Caco-2 (cell line): ENCODE measurements around the gene SUV39H2. TPM values are rescaled to one million over a fixed set of nuclear protein-coding genes. Genes with fewer than 3 reads are reported as not detected.
"Not testable (repeated sequence)": the region's sequence is repeated elsewhere in the genome, so short reads cannot be mapped to it uniquely, and the experiment has no call there.

ENCODE experiments used
- BruUV-seq: library from RNA; stranded (reverse); fragments of 400-500 nt; replicated peaks from 2 replicates; lab custom pipeline; 2021; lab: Mats Ljungman, UMichigan
- CTCF ChIA-PET: fragments of 300-600 bp; sonication (Branson Sonifier 250); formaldehyde crosslinking; loops from one replicate; lab custom pipeline; 2022; ENCODE audit warnings: antibody characterized with exemption; lab: Charles Lee
- POLR2A ChIA-PET: fragments of 300-600 bp; sonication (Branson Sonifier 250); formaldehyde crosslinking; loops from one replicate; lab custom pipeline; 2022; ENCODE audit warnings: antibody characterized with exemption; lab: Charles Lee
- DNase-seq, 2 experiments: peaks; one replicate each; pipeline versions ENCODE4 v3.0.0 to v3.0.0-alpha.2; 2020 to 2022
- H3K27me3 ChIP-seq: replicated peaks from 2 replicates; pipeline ENCODE4 v1.6.0; 2011; ENCODE audit warnings: low read length; ENCODE audit not compliant: control insufficient read depth, insufficient read depth
- H3K36me3 ChIP-seq: 2 replicates; pipeline ENCODE4 v1.5.1; 2011; ENCODE audit warnings: low read length; ENCODE audit not compliant: control insufficient read depth, insufficient read depth
- H3K4me1 ChIP-seq: fragments of 250-450 bp; sonication (Bioruptor Pico); 2 replicates; pipeline ENCODE4 v1.5.1; 2020; ENCODE audit warnings: mild to moderate bottlenecking
- H3K4me3 ChIP-seq: 2 replicates; pipeline ENCODE4 v1.5.1; 2011; ENCODE audit warnings: low read depth, mild to moderate bottlenecking, control low read depth, low read length
- H3K9me3 ChIP-seq: fragments of 250-450 bp; sonication (Bioruptor Pico); 2 replicates; pipeline ENCODE4 v1.5.1; 2020; ENCODE audit warnings: mild to moderate bottlenecking, moderate library complexity
- H3K27ac Mint-ChIP-seq: one replicate; pipeline ENCODE4 v1.8.0; 2022; ENCODE audit warnings: mixed read lengths; ENCODE audit not compliant: unreplicated experiment
- H3K27me3 Mint-ChIP-seq: one replicate; pipeline ENCODE4 v1.8.0; 2022; ENCODE audit warnings: mixed read lengths; ENCODE audit not compliant: insufficient read depth, unreplicated experiment
- H3K36me3 Mint-ChIP-seq: one replicate; pipeline ENCODE4 v1.8.0; 2022; ENCODE audit warnings: mild to moderate bottlenecking, mixed read lengths; ENCODE audit not compliant: insufficient read depth, unreplicated experiment
- H3K4me1 Mint-ChIP-seq: one replicate; pipeline ENCODE4 v1.8.0; 2022; ENCODE audit warnings: low read depth, mixed read lengths; ENCODE audit not compliant: unreplicated experiment
- H3K4me3 Mint-ChIP-seq: one replicate; pipeline ENCODE4 v1.8.0; 2022; ENCODE audit warnings: mild to moderate bottlenecking, moderate library complexity, mixed read lengths; ENCODE audit not compliant: unreplicated experiment
- H3K9me3 Mint-ChIP-seq: one replicate; pipeline ENCODE4 v1.8.0; 2022; ENCODE audit warnings: mixed read lengths; ENCODE audit not compliant: unreplicated experiment
- CTCF ChIP-seq, 2 experiments: fragments of 200-600 bp in 1 of 2; IDR thresholded peaks; 1 replicate in 1 of 2; 2 replicates in 1 of 2; pipeline versions ENCODE4 v1.5.1 to v1.8.0; 2011 to 2022; ENCODE audit warnings: antibody characterized with exemption in 1 of 2, control low read depth in 1 of 2, inconsistent platforms in 1 of 2, low read depth in 1 of 2, low read length in 1 of 2, mild to moderate bottlenecking in 1 of 2, moderate library complexity in 1 of 2; ENCODE audit not compliant: insufficient read depth in 1 of 2, severe bottlenecking in 1 of 2, unreplicated experiment in 1 of 2
- intact Hi-C: fragments of 100-400 bp; cut with micrococcal nuclease; formaldehyde crosslinking; loops from one replicate; pipeline ENCODE4 v1.10.0; 2022; ENCODE audit not compliant: unreplicated experiment
- total RNA-seq: library from RNA; stranded (reverse); gene quantifications from 2 replicates; pipeline ENCODE4 v1.2.3, GENCODE V29; 2022

The SUV39H2 gene
- total RNA-seq, 1 experiment from 2014 or later = 60.4 TPM

- Mint-ChIP-seq H3K9me3 (no peaks in the 10 kb centered on the region), H3K27me3 (no peaks in the 10 kb centered on the region), H3K27ac (peak overlapping the region; percentile 71), H3K4me3 (no peak overlapping the region), H3K36me3 (peaks cover 93% of the 10 kb centered on the region), H3K4me1 (peaks cover 14% of the 10 kb centered on the region)
- H3K4me1 ChIP-seq = peaks cover 8% of the 10 kb centered on the region; the same call in 1 of the 2 replicates
- no peaks in the 10 kb centered on the region for H3K27me3 ChIP-seq
- ChIA-PET CTCF (interaction anchor here (0.5 kb wide), 1 partner anchor 55 kb away, joined by 3 read pairs; no protein-coding TSS in a partner anchor), POLR2A (no interaction called here)
- DNase-seq = no peak
- intact Hi-C loops = loop anchor here (1.0 kb wide), 1 partner anchor 179 kb away; no protein-coding TSS in a partner anchor
- peaks cover 4% of the 10 kb centered on the region for H3K36me3 ChIP-seq
- no TSS peak for BruUV-seq
- H3K9me3 ChIP-seq = no peaks in the 10 kb centered on the region
- no peak overlapping the region for H3K4me3 ChIP-seq
- no peak for TF ChIP-seq CTCF (IDR thresholded peaks at IDR 0.05; ENCODE audit: insufficient read depth in 1 of 2, low read depth in 1 of 2, low read length in 1 of 2, severe bottlenecking in 1 of 2, unreplicated experiment in 1 of 2)
Measured at GRCh38 chr10:14926722-14927416, 48.2 kb downstream of the SUV39H2 start.

- Histone ChIP-seq H3K9me3 (no peaks in the 10 kb centered on the region), H3K36me3 (peaks cover 2% of the 10 kb centered on the region), H3K27me3 (no peaks in the 10 kb centered on the region), H3K4me3 (no peak overlapping the region), H3K4me1 (peaks cover 8% of the 10 kb centered on the region; the same call in 1 of the 2 replicates)
- Mint-ChIP-seq H3K9me3 (no peaks in the 10 kb centered on the region), H3K36me3 (peaks cover 90% of the 10 kb centered on the region), H3K27me3 (no peaks in the 10 kb centered on the region), H3K27ac (no peak overlapping the region), H3K4me1 (peaks cover 14% of the 10 kb centered on the region), H3K4me3 (no peak overlapping the region)
- no peak for DNase-seq
- CTCF ChIA-PET = no interaction called here
- POLR2A ChIA-PET = no interaction called here
- intact Hi-C loops = no loop called here
- no TSS peak for BruUV-seq
- no peak for TF ChIP-seq CTCF (IDR thresholded peaks at IDR 0.05; ENCODE audit: insufficient read depth in 1 of 2, low read depth in 1 of 2, low read length in 1 of 2, severe bottlenecking in 1 of 2, unreplicated experiment in 1 of 2)
Measured at GRCh38 chr10:14930610-14931009, 51.9 kb downstream of the SUV39H2 start.

DNA sequence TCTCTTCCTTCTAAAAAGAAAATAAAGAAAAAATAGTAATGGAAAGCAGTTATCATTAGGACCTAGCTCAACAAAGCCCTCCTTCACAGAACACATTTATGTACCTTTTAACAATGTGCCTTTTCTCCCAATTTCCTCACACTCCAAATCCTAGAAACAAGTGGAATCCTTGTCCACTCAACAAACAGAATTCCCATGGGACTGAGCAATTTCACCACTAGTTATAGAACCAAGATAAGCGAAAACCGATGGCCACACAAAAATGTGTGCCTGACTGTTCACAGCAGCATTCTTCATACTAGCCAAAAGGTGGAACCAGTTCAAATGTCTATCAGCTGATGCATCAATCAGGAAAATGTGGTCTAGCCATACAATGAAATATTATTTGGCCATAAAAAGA, 57.9 kb downstream of the SUV39H2 start:
- POLR2A ChIA-PET = interaction anchor here (0.6 kb wide), 1 partner anchor 59 kb away, joined by 3 read pairs; no protein-coding TSS in a partner anchor
- Histone ChIP-seq H3K36me3 (peaks cover 2% of the 10 kb centered on the region), H3K9me3 (no peaks in the 10 kb centered on the region), H3K4me1 (no peaks in the 10 kb centered on the region), H3K27me3 (no peaks in the 10 kb centered on the region), H3K4me3 (no peak overlapping the region)
- no peak for DNase-seq
- BruUV-seq = no TSS peak
- H3K9me3 Mint-ChIP-seq = no peaks in the 10 kb centered on the region
- no peak overlapping the region for H3K27ac Mint-ChIP-seq
- CTCF ChIA-PET = no interaction called here
- no peaks in the 10 kb centered on the region for H3K27me3 Mint-ChIP-seq
- no peak overlapping the region for H3K4me3 Mint-ChIP-seq
- H3K36me3 Mint-ChIP-seq = peaks cover 67% of the 10 kb centered on the region
- intact Hi-C loops = no loop called here
- H3K4me1 Mint-ChIP-seq = no peaks in the 10 kb centered on the region
- TF ChIP-seq CTCF (IDR thresholded peaks at IDR 0.05; ENCODE audit: insufficient read depth in 1 of 2, low read depth in 1 of 2, low read length in 1 of 2, severe bottlenecking in 1 of 2, unreplicated experiment in 1 of 2) = no peak

DNA sequence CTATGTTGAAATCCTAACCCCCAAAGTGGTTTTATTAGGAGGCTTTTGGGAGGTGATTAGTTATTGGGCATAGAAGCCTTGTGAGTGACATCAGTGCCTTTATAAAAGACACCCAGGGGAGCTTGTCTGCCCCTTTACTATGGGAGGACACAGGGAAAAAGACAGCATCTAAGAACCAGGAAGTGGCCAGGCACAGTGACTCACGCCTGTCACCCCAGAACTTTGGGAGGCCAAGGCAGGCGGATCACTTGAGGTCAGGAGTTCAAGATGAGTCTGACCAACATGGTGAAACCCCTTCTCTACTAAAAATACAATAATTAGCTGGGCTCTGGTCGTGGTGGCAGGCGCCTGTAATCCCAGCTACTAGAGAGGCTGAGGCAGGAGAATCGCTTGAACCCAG, 60.3 kb downstream of the SUV39H2 start:
- peaks cover 63% of the 10 kb centered on the region for H3K36me3 Mint-ChIP-seq

More for the DNA sequence above, 60.3 kb downstream of the SUV39H2 start:
- H3K27me3 Mint-ChIP-seq, H3K9me3 ChIP-seq, POLR2A ChIA-PET, H3K4me1 ChIP-seq, H3K4me3 Mint-ChIP-seq, H3K27me3 ChIP-seq, H3K4me3 ChIP-seq, intact Hi-C loops, CTCF ChIA-PET, H3K27ac Mint-ChIP-seq, BruUV-seq, DNase-seq, H3K36me3 ChIP-seq, H3K9me3 Mint-ChIP-seq, H3K4me1 Mint-ChIP-seq: not testable (repeated sequence)
